Transverse colon (tissue), 4 donors: Measurements from ENCODE around the gene STAC3.
"Not testable (repeated sequence)": the region's sequence is repeated elsewhere in the genome, so short reads cannot be mapped to it uniquely, and the experiment has no call there.

Source experiments
- CTCF ChIP-seq, 5 experiments: fragments of 200-600 bp in 3 of 5; fragments of 450-650 bp in 2 of 5; sonication (generic) in 3 of 5; IDR thresholded peaks; 1 replicate in 2 of 5; 2 replicates in 3 of 5; pipeline ENCODE4 v1.5.1; 2016 to 2017; ENCODE audit warnings: antibody characterized with exemption in 5 of 5, inconsistent platforms in 3 of 5, mild to moderate bottlenecking in 2 of 5, moderate library complexity in 1 of 5
- POLR2A ChIP-seq: fragments of 450-650 bp; IDR thresholded peaks from one replicate; pipeline ENCODE4 v1.6.1; 2016; ENCODE audit warnings: antibody characterized with exemption, mild to moderate bottlenecking, moderate library complexity
- POLR2AphosphoS5 ChIP-seq, 3 donors: sonication (generic); formaldehyde crosslinking; IDR thresholded peaks; one replicate each; pipeline ENCODE4 v1.6.1; 2016; ENCODE audit warnings: antibody characterized with exemption in 3 of 3

- not testable (repeated sequence) for TF ChIP-seq CTCF (IDR thresholded peaks at IDR 0.05); POLR2A; POLR2AphosphoS5 (IDR thresholded peaks at IDR 0.05)
These were observed 31.1 kb upstream of the STAC3 start for GRCh38 chr12:57282073-57282472.
